H1 (cell line): ENCODE results near the gene KARS1. TPM values are rescaled to one million over a fixed set of nuclear protein-coding genes. Genes with fewer than 3 reads are reported as not detected.

Source experiments
- CTCF ChIA-PET: fragments of 300-600 bp; sonication (Branson Sonifier 250); formaldehyde crosslinking; loops from one replicate; lab custom pipeline; 2021; ENCODE audit not compliant: partially characterized antibody; lab: Charles Lee
- POLR2A ChIA-PET: fragments of 300-600 bp; sonication (Branson Sonifier 250); formaldehyde crosslinking; loops from one replicate; lab custom pipeline; 2021; ENCODE audit warnings: inconsistent platforms; ENCODE audit not compliant: partially characterized antibody; lab: Charles Lee
- DNase-seq, 2 experiments: peaks; one replicate each; pipeline versions ENCODE4 v3.0.0 to v3.0.0-alpha.2; 2010 to 2022; ENCODE audit warnings: low spot score in 2 of 2, low read depth in 1 of 2, mixed read lengths in 1 of 2
- FAIRE-seq: peaks from 2 replicates; lab custom pipeline; 2011; peaks lifted over from hg19 to GRCh38; lab: Jason Lieb, UNC
- H2AFZ ChIP-seq: 2 replicates; pipeline ENCODE4 v1.8.1; 2012; ENCODE audit warnings: low read length, inconsistent platforms
- H2AK5ac ChIP-seq: 2 replicates; pipeline ENCODE4 v1.6.1; 2013; ENCODE audit warnings: low read depth, low read length
- H2BK120ac ChIP-seq: replicated peaks from 2 replicates; pipeline ENCODE3; 2013; ENCODE audit warnings: low read depth, low read length, inconsistent platforms
- H2BK12ac ChIP-seq: 2 replicates; pipeline ENCODE4 v1.6.1; 2013; ENCODE audit warnings: low read depth, low read length
- H2BK15ac ChIP-seq: 2 replicates; pipeline ENCODE4 v1.6.1; 2013; ENCODE audit warnings: low read length
- H2BK20ac ChIP-seq: 2 replicates; pipeline ENCODE4 v1.6.1; 2013; ENCODE audit warnings: low read length
- H2BK5ac ChIP-seq: 2 replicates; pipeline ENCODE4 v1.6.1; 2013; ENCODE audit warnings: low read depth, low read length
- H3K14ac ChIP-seq: 2 replicates; pipeline ENCODE4 v1.6.1; 2013; ENCODE audit warnings: inconsistent platforms; ENCODE audit not compliant: insufficient read length
- H3K18ac ChIP-seq: 2 replicates; pipeline ENCODE4 v1.6.1; 2013; ENCODE audit warnings: low read length; ENCODE audit errors: extremely low read depth
- H3K23ac ChIP-seq: 2 replicates; pipeline ENCODE4 v1.6.1; 2013; ENCODE audit warnings: inconsistent platforms; ENCODE audit not compliant: insufficient read length
- H3K23me2 ChIP-seq: 2 replicates; pipeline ENCODE4 v1.6.1; 2013; ENCODE audit warnings: low read depth, low read length
- H3K27ac ChIP-seq: 2 replicates; pipeline ENCODE4 v1.6.1; 2011; ENCODE audit warnings: low read depth, low read length, inconsistent platforms
- H3K27me3 ChIP-seq, 4 experiments: replicated peaks in 1 of 4; 1 replicate in 1 of 4; 2 replicates in 3 of 4; pipeline versions ENCODE4 v1.6.1 to v1.8.1; 2011 to 2013; ENCODE audit warnings: low read length in 3 of 4, mild to moderate bottlenecking in 3 of 4, inconsistent platforms in 2 of 4, mixed read lengths in 2 of 4, moderate library complexity in 1 of 4; ENCODE audit not compliant: control insufficient read depth in 3 of 4, insufficient read depth in 3 of 4; ENCODE audit errors: extremely low read depth in 1 of 4
- H3K36me3 ChIP-seq, 4 experiments: 2 replicates each; pipeline versions ENCODE4 v1.6.1 to v1.8.1; 2011 to 2013; ENCODE audit warnings: mild to moderate bottlenecking in 4 of 4, low read length in 3 of 4, moderate library complexity in 2 of 4, control low read depth in 1 of 4, inconsistent platforms in 1 of 4; ENCODE audit not compliant: insufficient read depth in 4 of 4, control insufficient read depth in 2 of 4
- H3K4ac ChIP-seq: replicated peaks from 2 replicates; pipeline ENCODE3; 2013; ENCODE audit warnings: low read length, low read depth, mixed read lengths, inconsistent platforms; ENCODE audit not compliant: insufficient read length
- H3K4me1 ChIP-seq, 4 experiments: replicated peaks in 1 of 4; 1 replicate in 1 of 4; 2 replicates in 3 of 4; pipeline versions ENCODE4 v1.6.1 to v1.8.1; 2011 to 2013; ENCODE audit warnings: low read length in 3 of 4, inconsistent platforms in 2 of 4, mixed read lengths in 1 of 4; ENCODE audit not compliant: insufficient read depth in 4 of 4, control insufficient read depth in 3 of 4
- H3K4me2 ChIP-seq, 2 experiments: 2 replicates each; pipeline versions ENCODE4 v1.6.1 to v1.8.1; 2011 to 2013; ENCODE audit warnings: low read depth in 2 of 2, low read length in 2 of 2, control low read depth in 1 of 2, inconsistent platforms in 1 of 2, mild to moderate bottlenecking in 1 of 2; ENCODE audit not compliant: insufficient read depth in 1 of 2
- H3K4me3 ChIP-seq, 4 experiments: fragments of 200-600, 300-600 bp in 1 of 4; sonication (generic), shearing (Covaris generic), sonication (Bioruptor Twin) in 1 of 4; 2 replicates each; pipeline versions ENCODE4 v1.5.1 to v1.8.1; 2011 to 2016; ENCODE audit warnings: low read length in 4 of 4, low read depth in 3 of 4, control low read depth in 2 of 4, inconsistent platforms in 2 of 4, mild to moderate bottlenecking in 2 of 4, mixed read lengths in 1 of 4, moderate library complexity in 1 of 4; ENCODE audit not compliant: insufficient read depth in 2 of 4; ENCODE audit errors: extremely low read depth in 1 of 4
- H3K56ac ChIP-seq: replicated peaks from 2 replicates; pipeline ENCODE3; 2013; ENCODE audit warnings: low read depth, mild to moderate bottlenecking, mixed read lengths, low read length, inconsistent platforms; ENCODE audit not compliant: insufficient read length
- H3K79me1 ChIP-seq: 2 replicates; pipeline ENCODE4 v1.6.1; 2013; ENCODE audit warnings: low read depth, low read length, control low read depth
- H3K79me2 ChIP-seq, 2 experiments: 2 replicates each; pipeline versions ENCODE4 v1.6.1 to v1.8.1; 2012 to 2013; ENCODE audit warnings: low read length in 2 of 2, mild to moderate bottlenecking in 2 of 2, inconsistent platforms in 1 of 2; ENCODE audit not compliant: insufficient read depth in 2 of 2, control insufficient read depth in 1 of 2
- H3K9ac ChIP-seq, 4 experiments: replicated peaks in 1 of 4; 1 replicate in 1 of 4; 2 replicates in 3 of 4; pipeline versions ENCODE4 v1.6.1 to v1.8.1; 2011 to 2013; ENCODE audit warnings: low read depth in 3 of 4, low read length in 3 of 4, control low read depth in 2 of 4, mild to moderate bottlenecking in 2 of 4, moderate library complexity in 2 of 4, inconsistent platforms in 1 of 4; ENCODE audit errors: extremely low read depth in 1 of 4
- H3K9me3 ChIP-seq, 2 experiments: 2 replicates each; pipeline versions ENCODE4 v1.6.1 to v1.8.1; 2012 to 2013; ENCODE audit warnings: mild to moderate bottlenecking in 2 of 2, moderate library complexity in 2 of 2, control low read depth in 1 of 2, inconsistent platforms in 1 of 2, low read depth in 1 of 2, low read length in 1 of 2, mixed read lengths in 1 of 2; ENCODE audit not compliant: insufficient read depth in 2 of 2
- H4K20me1 ChIP-seq, 2 experiments: replicated peaks in 1 of 2; 2 replicates each; pipeline versions ENCODE3 to v1.8.1; 2011 to 2013; ENCODE audit warnings: inconsistent platforms in 2 of 2, low read length in 2 of 2, mild to moderate bottlenecking in 1 of 2; ENCODE audit not compliant: insufficient read depth in 2 of 2, control insufficient read depth in 1 of 2
- H4K5ac ChIP-seq: 2 replicates; pipeline ENCODE4 v1.6.1; 2013; ENCODE audit warnings: low read length, low read depth, mixed read lengths, inconsistent platforms; ENCODE audit not compliant: insufficient read length
- H4K8ac ChIP-seq: 2 replicates; pipeline ENCODE4 v1.8.0; 2013; ENCODE audit warnings: mild to moderate bottlenecking, moderate library complexity, low read length, inconsistent platforms; ENCODE audit not compliant: insufficient read depth; ENCODE audit errors: extremely low read depth
- H4K91ac ChIP-seq: replicated peaks from 2 replicates; pipeline ENCODE3; 2013; ENCODE audit warnings: low read length, mixed read lengths, inconsistent platforms; ENCODE audit not compliant: insufficient read length
- ASH2L ChIP-seq: fragments of 200-600, 300-600 bp; sonication (generic); IDR thresholded peaks from one replicate; pipeline ENCODE4 v1.7.1; 2017; ENCODE audit warnings: low read length
- CBX5 ChIP-seq: fragments of 300-800, 300-1000 bp; sonication (generic); IDR thresholded peaks from 2 replicates; pipeline ENCODE4 v1.7.1; 2016; ENCODE audit warnings: antibody characterized with exemption, low read length, low read depth
- CHD2 ChIP-seq: IDR thresholded peaks from 2 replicates; pipeline ENCODE4 v1.6.1; 2012; ENCODE audit warnings: low read length, improper control_type of control experiment
- CTBP2 ChIP-seq: IDR thresholded peaks from 2 replicates; pipeline ENCODE4 v1.7.0; 2011; ENCODE audit warnings: borderline replicate concordance, mild to moderate bottlenecking, moderate library complexity, mixed read lengths, low read length; ENCODE audit not compliant: insufficient read depth, insufficient read length
- EZH2 ChIP-seq: fragments of 200-600 bp; sonication (generic); IDR thresholded peaks from 2 replicates; pipeline ENCODE4 v1.7.1; 2012; ENCODE audit warnings: low read depth, mild to moderate bottlenecking, moderate library complexity, low read length, inconsistent platforms; ENCODE audit not compliant: severe bottlenecking
- JUN ChIP-seq: IDR thresholded peaks from 2 replicates; pipeline ENCODE4 v1.6.1; 2011; ENCODE audit warnings: low read depth, mild to moderate bottlenecking, improper control_type of control experiment, low read length
- KDM4A ChIP-seq: IDR thresholded peaks from one replicate; pipeline ENCODE4 v1.7.1; 2012; ENCODE audit warnings: low read depth, mild to moderate bottlenecking, moderate library complexity, low read length, inconsistent platforms; ENCODE audit not compliant: severe bottlenecking
- RAD21 ChIP-seq, 2 experiments: IDR thresholded peaks in 1 of 2; conservative IDR thresholded peaks in 1 of 2; 2 replicates each; pipeline ENCODE4 v1.6.1; 2011; ENCODE audit warnings: low read depth in 2 of 2, low read length in 2 of 2, improper control_type of control experiment in 1 of 2, inconsistent platforms in 1 of 2, mild to moderate bottlenecking in 1 of 2, moderate library complexity in 1 of 2
- RFX5 ChIP-seq: IDR thresholded peaks from 2 replicates; pipeline ENCODE4 v1.6.1; 2011; ENCODE audit warnings: low read depth, low read length, improper control_type of control experiment, borderline replicate concordance
- SAP30 ChIP-seq: fragments of 300-600 bp; sonication (generic); IDR thresholded peaks from 2 replicates; pipeline ENCODE4 v1.7.1; 2012; ENCODE audit warnings: low read length, moderate library complexity, mild to moderate bottlenecking, inconsistent platforms; ENCODE audit not compliant: insufficient read depth, insufficient replicate concordance
- SIN3A ChIP-seq, 2 experiments: IDR thresholded peaks in 1 of 2; conservative IDR thresholded peaks in 1 of 2; 2 replicates each; pipeline ENCODE4 v1.6.1; 2011 to 2012; ENCODE audit warnings: low read length in 2 of 2, improper control_type of control experiment in 1 of 2, low read depth in 1 of 2, mild to moderate bottlenecking in 1 of 2
- YY1 ChIP-seq: IDR thresholded peaks from 2 replicates; pipeline ENCODE4 v1.6.1; 2011; ENCODE audit warnings: low read depth, mild to moderate bottlenecking, low read length
- WGBS, 2 experiments: shearing (Covaris generic) in 1 of 2; methylation state at CpG; one replicate each; pipeline versions ENCODE4 v1.1.6 to v1.1.7; 2013 to 2015; ENCODE audit warnings: low lambda C conversion rate in 2 of 2, mixed read lengths in 2 of 2, inconsistent platforms in 1 of 2, low coverage in 1 of 2, missing lambda C conversion rate in 1 of 2; ENCODE audit not compliant: insufficient replicate concordance in 2 of 2, insufficient coverage in 1 of 2, insufficient read length in 1 of 2; ENCODE audit errors: extremely low coverage in 1 of 2, missing lambda C conversion rate in 1 of 2; 5-methylcytosine and 5-hydroxymethylcytosine counted together
- polyA plus RNA-seq, 7 experiments: library from polyadenylated mRNA; depleted of rRNA in 3 of 7; stranded (reverse) in 5 of 7; unstranded in 2 of 7; fragments of >200 nt in 5 of 7; fragments of 200-250 nt in 2 of 7; gene quantifications; 1 replicate in 5 of 7; 2 replicates in 1 of 7; 4 replicates in 1 of 7; pipeline versions ENCODE4 v1.2.1 to v1.2.3, GENCODE V29; 2011 to 2013; ENCODE audit warnings: missing spikeins in 2 of 7, mixed read lengths in 2 of 7
- total RNA-seq: library from RNA; stranded (reverse); fragmentation: NEBNext Ultra II Directional; extraction: Animal tissue kit (Norgen Biotek cat#: 25700); gene quantifications from 2 replicates; pipeline ENCODE4 v1.2.1, GENCODE V29; 2021

KARS1 gene
- total and polyA plus RNA-seq, 2 of the 8 experiments (the other 6 are each of a cell fraction or from before 2014, with no cell fraction given), result 97.5 to 221 TPM

DNA sequence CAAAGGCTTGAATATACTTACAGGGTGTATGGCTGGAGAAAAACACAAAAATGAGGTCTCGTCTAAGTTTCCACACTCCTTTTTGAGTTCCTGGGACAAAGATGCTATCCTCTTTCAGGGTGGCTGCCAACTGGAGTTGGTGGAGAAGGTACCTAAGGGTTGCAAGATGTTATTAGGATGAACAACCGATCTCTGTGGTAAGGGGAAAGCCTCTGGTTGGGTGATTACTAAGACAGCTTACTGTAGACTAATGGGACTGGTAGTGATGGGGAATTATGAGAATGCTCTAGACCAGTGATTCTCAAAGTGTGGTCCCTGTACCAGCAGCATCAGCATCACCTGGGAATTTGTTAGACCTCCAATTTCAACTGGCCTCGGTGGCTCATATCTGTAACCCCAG is 30.3 kb downstream of the KARS1 start:
- Histone ChIP-seq H4K20me1 (peaks cover 0 to 2% of the 10 kb centered on the region in 2 experiments), H3K9ac (no peak overlapping the region), H3K14ac (no peak overlapping the region), H3K4me2 (no peak overlapping the region), H2BK120ac (no peak overlapping the region), H3K4me1 (peaks cover 0 to 6% (median 2%) of the 10 kb centered on the region in 4 experiments; a peak in 5 of 7 replicates), H2BK5ac (no peak overlapping the region), H3K27me3 (no peaks in the 10 kb centered on the region), H3K79me1 (no peaks in the 10 kb centered on the region; the same call in 1 of the 2 replicates), H2AK5ac (no peak overlapping the region), H3K23me2 (peaks cover 1% of the 10 kb centered on the region), H4K91ac (no peak overlapping the region), H2AFZ (no peak overlapping the region), H4K5ac (no peak overlapping the region), H3K79me2 (peaks cover 0 to 4% of the 10 kb centered on the region in 2 experiments; a peak in 1 of 4 replicates), H3K4ac (no peak overlapping the region), H2BK20ac (no peak overlapping the region), H3K4me3 (no peak overlapping the region), H3K9me3 (no peaks in the 10 kb centered on the region), H3K36me3 (peaks cover 9 to 64% (median 43%) of the 10 kb centered on the region in 4 experiments), H3K23ac (no peak overlapping the region), H2BK12ac (no peak overlapping the region), H4K8ac (no peak overlapping the region), H3K27ac (no peak overlapping the region), H3K56ac (no peak overlapping the region), H2BK15ac (no peak overlapping the region), H3K18ac (no peak overlapping the region)
- DNase-seq (no peak), FAIRE-seq (no peak)
- CTCF ChIA-PET, result interaction anchor here (0.9 kb wide), 1 partner anchor 829 kb away, joined by 3 read pairs; no protein-coding TSS in a partner anchor
- 87% methylated on average over 3 of the region's 3 CpGs; no CpG with 5 or more reads in 1 of the 2 experiments for WGBS, 2 experiments
- POLR2A ChIA-PET, result no interaction called here
- TF ChIP-seq SAP30 (no peak), RFX5 (no peak), RAD21 (IDR thresholded peaks at IDR 0.05 in 1 of 2, conservative IDR thresholded peaks at IDR 0.05 in 1 of 2; ENCODE audit: low read depth in 2 of 2, low read length in 2 of 2) (no peak), CBX5 (no peak), CTBP2 (no peak), KDM4A (no peak), YY1 (no peak), CHD2 (no peak), SIN3A (conservative IDR thresholded peaks at IDR 0.05 in 1 of 2, IDR thresholded peaks at IDR 0.05 in 1 of 2; ENCODE audit: low read depth in 1 of 2, low read length in 2 of 2) (no peak), ASH2L (no peak), EZH2 (no peak), JUN (no peak)
